Neural progenitor cell (in vitro differentiated cells): ENCODE measurements around the gene DDIT3. TPM values are rescaled to one million over a fixed set of nuclear protein-coding genes. Genes with fewer than 3 reads are reported as not detected.

ENCODE experiments used
- DNase-seq: peaks from one replicate; pipeline ENCODE4 v3.0.0-alpha.2; 2016; ENCODE audit warnings: low spot score
- H2AFZ ChIP-seq: fragments of 200-600 bp; sonication (generic); replicated peaks from 2 replicates; pipeline ENCODE4 v1.6.1; 2016; ENCODE audit warnings: antibody characterized with exemption
- H3F3A ChIP-seq: fragments of 200-600 bp; sonication (generic); 2 replicates; pipeline ENCODE4 v1.6.1; 2016; ENCODE audit warnings: antibody characterized with exemption, low read depth
- H3K27ac ChIP-seq: fragments of 200-600 bp; sonication (generic); 2 replicates; pipeline ENCODE4 v1.5.1; 2016; ENCODE audit warnings: mild to moderate bottlenecking
- H3K27me3 ChIP-seq: fragments of 200-600 bp; sonication (generic); 2 replicates; pipeline ENCODE4 v1.6.1; 2016; ENCODE audit warnings: mild to moderate bottlenecking, moderate library complexity
- H3K36me3 ChIP-seq: fragments of 200-600 bp; sonication (generic); 2 replicates; pipeline ENCODE4 v1.5.1; 2016
- H3K4me1 ChIP-seq: fragments of 200-600 bp; sonication (generic); 2 replicates; pipeline ENCODE4 v1.6.1; 2016; ENCODE audit warnings: mixed run types
- H3K4me2 ChIP-seq: fragments of 200-600 bp; sonication (generic); 2 replicates; pipeline ENCODE4 v1.6.1; 2016
- H3K4me3 ChIP-seq: fragments of 200-600 bp; sonication (generic); 2 replicates; pipeline ENCODE4 v1.5.1; 2016
- H3K79me2 ChIP-seq: fragments of 200-600 bp; sonication (generic); 2 replicates; pipeline ENCODE4 v1.6.1; 2016; ENCODE audit warnings: low read depth
- H3K9ac ChIP-seq: fragments of 200-600 bp; sonication (generic); 2 replicates; pipeline ENCODE4 v1.6.1; 2016
- H3K9me3 ChIP-seq: fragments of 200-600 bp; sonication (generic); 2 replicates; pipeline ENCODE4 v1.5.1; 2016; ENCODE audit warnings: low read depth
- H4K20me1 ChIP-seq: fragments of 200-600 bp; sonication (generic); 2 replicates; pipeline ENCODE4 v1.6.1; 2016; ENCODE audit warnings: low read depth
- H3K27ac Mint-ChIP-seq: 3 replicates; pipeline ENCODE4 v1.8.0; 2021; ENCODE audit warnings: mixed read lengths
- H3K27me3 Mint-ChIP-seq: 2 replicates; pipeline ENCODE4 v1.8.0; 2022; ENCODE audit warnings: low read depth, mild to moderate bottlenecking, inconsistent platforms, moderate library complexity, mixed read lengths; ENCODE audit not compliant: insufficient read depth
- H3K36me3 Mint-ChIP-seq: 3 replicates; pipeline ENCODE4 v1.8.0; 2021; ENCODE audit warnings: mixed read lengths
- H3K4me1 Mint-ChIP-seq: 3 replicates; pipeline ENCODE4 v1.8.0; 2021; ENCODE audit warnings: mixed read lengths
- H3K4me3 Mint-ChIP-seq: 3 replicates; pipeline ENCODE4 v1.8.0; 2021; ENCODE audit warnings: mild to moderate bottlenecking, moderate library complexity, mixed read lengths
- H3K9me3 Mint-ChIP-seq: 3 replicates; pipeline ENCODE4 v1.8.0; 2020; ENCODE audit warnings: mixed read lengths
- EZH2 ChIP-seq: fragments of 200-600 bp; sonication (generic); IDR thresholded peaks from 2 replicates; pipeline ENCODE4 v1.6.1; 2017; ENCODE audit warnings: antibody characterized with exemption, mild to moderate bottlenecking, moderate library complexity
- EZH2phosphoT487 ChIP-seq: fragments of 200-600 bp; sonication (generic); IDR thresholded peaks from 2 replicates; pipeline ENCODE4 v1.6.1; 2017; ENCODE audit warnings: antibody characterized with exemption
- total RNA-seq: library from RNA; depleted of rRNA; stranded (reverse); fragments of >200 nt; gene quantifications from 2 replicates; pipeline ENCODE4 v1.2.3, GENCODE V29; 2015; ENCODE audit warnings: low replicate concordance
- TF ChIP-seq, protein P1 (sequence below): fragments of 200-600 bp; sonication (generic); IDR thresholded peaks from 2 replicates; pipeline ENCODE4 v1.5.1; 2017; ENCODE audit warnings: antibody characterized with exemption, mild to moderate bottlenecking

DDIT3 gene, protein sequence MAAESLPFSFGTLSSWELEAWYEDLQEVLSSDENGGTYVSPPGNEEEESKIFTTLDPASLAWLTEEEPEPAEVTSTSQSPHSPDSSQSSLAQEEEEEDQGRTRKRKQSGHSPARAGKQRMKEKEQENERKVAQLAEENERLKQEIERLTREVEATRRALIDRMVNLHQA
- 2.3 and 4.3 TPM in 2 replicates for total RNA-seq

- peaks cover 28% of the 10 kb centered on the region for H3K36me3 Mint-ChIP-seq
- H3K4me3 Mint-ChIP-seq: peak within 1 kb of the TSS; percentile 98
- H3K4me1 Mint-ChIP-seq: peaks cover 49% of the 10 kb centered on the region
- TF ChIP-seq EZH2: no peak
- TF ChIP-seq, protein P1, sequence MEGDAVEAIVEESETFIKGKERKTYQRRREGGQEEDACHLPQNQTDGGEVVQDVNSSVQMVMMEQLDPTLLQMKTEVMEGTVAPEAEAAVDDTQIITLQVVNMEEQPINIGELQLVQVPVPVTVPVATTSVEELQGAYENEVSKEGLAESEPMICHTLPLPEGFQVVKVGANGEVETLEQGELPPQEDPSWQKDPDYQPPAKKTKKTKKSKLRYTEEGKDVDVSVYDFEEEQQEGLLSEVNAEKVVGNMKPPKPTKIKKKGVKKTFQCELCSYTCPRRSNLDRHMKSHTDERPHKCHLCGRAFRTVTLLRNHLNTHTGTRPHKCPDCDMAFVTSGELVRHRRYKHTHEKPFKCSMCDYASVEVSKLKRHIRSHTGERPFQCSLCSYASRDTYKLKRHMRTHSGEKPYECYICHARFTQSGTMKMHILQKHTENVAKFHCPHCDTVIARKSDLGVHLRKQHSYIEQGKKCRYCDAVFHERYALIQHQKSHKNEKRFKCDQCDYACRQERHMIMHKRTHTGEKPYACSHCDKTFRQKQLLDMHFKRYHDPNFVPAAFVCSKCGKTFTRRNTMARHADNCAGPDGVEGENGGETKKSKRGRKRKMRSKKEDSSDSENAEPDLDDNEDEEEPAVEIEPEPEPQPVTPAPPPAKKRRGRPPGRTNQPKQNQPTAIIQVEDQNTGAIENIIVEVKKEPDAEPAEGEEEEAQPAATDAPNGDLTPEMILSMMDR: no peak
- no peak for TF ChIP-seq EZH2phosphoT487
- H3K27me3 ChIP-seq: no peaks in the 10 kb centered on the region
- H3K27me3 Mint-ChIP-seq: peaks cover 13% of the 10 kb centered on the region
- peaks cover 64% of the 10 kb centered on the region for H3F3A ChIP-seq
- no peaks in the 10 kb centered on the region for H3K9me3 ChIP-seq
- H3K27ac Mint-ChIP-seq: peak within 1 kb of the TSS; percentile 97
- no peak within 1 kb of the TSS for H2AFZ ChIP-seq
- H3K9me3 Mint-ChIP-seq: no peaks in the 10 kb centered on the region
- H3K4me2 ChIP-seq: peak within 1 kb of the TSS; percentile 81
- peak within 1 kb of the TSS; percentile 74 for H3K27ac ChIP-seq
- DNase-seq: peak; percentile 98
- H4K20me1 ChIP-seq: peaks cover 49% of the 10 kb centered on the region
- H3K9ac ChIP-seq: peak within 1 kb of the TSS; percentile 48
- H3K79me2 ChIP-seq: peaks cover 24% of the 10 kb centered on the region
- peaks cover 33% of the 10 kb centered on the region for H3K4me1 ChIP-seq
- no peaks in the 10 kb centered on the region for H3K36me3 ChIP-seq
- H3K4me3 ChIP-seq: peak within 1 kb of the TSS; percentile 59
Measured at GRCh38 chr12:57520053-57520818, at the start of gene DDIT3. TSS of gene DDIT3 (minus strand) at chr12:57520514. CDS start at chr12:57517406, 3,108 bp downstream.

DNA sequence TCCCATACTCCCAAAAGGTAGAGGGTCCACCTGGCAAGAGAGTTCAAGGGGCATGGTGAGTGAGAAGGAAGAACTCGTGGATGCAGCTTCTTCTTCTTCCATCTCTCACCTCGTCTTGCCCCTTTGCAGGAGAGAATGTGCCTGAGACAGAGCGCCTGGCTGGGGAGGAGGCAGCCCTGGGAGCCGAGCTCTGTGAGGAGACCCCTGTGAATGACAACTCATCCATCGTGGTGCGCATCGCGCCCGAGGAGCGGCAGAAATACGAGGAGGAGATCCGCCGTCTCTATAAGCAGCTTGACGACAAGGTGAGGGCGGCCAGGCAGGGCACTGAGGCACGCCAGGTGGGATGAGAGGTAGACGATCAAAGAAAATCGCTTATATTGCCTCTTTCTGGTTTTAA, 49.5 kb upstream of the DDIT3 start:
- Histone ChIP-seq H3K9me3 (no peaks in the 10 kb centered on the region), H4K20me1 (no peaks in the 10 kb centered on the region), H2AFZ (no peak overlapping the region), H3K27ac (no peak overlapping the region), H3K36me3 (no peaks in the 10 kb centered on the region), H3K4me2 (no peak overlapping the region), H3K9ac (no peak overlapping the region), H3F3A (no peaks in the 10 kb centered on the region), H3K4me1 (no peaks in the 10 kb centered on the region), H3K27me3 (no peaks in the 10 kb centered on the region), H3K4me3 (no peak overlapping the region), H3K79me2 (no peaks in the 10 kb centered on the region)
- TF ChIP-seq EZH2 (no peak), EZH2phosphoT487 (no peak)
- TF ChIP-seq, protein P1: no peak
- H3K4me1 Mint-ChIP-seq: no peaks in the 10 kb centered on the region
- H3K9me3 Mint-ChIP-seq: no peaks in the 10 kb centered on the region
- peaks cover 1% of the 10 kb centered on the region for H3K36me3 Mint-ChIP-seq
- peaks cover 2% of the 10 kb centered on the region for H3K27me3 Mint-ChIP-seq
- H3K4me3 Mint-ChIP-seq: peak overlapping the region; percentile 36
- no peak for DNase-seq
- H3K27ac Mint-ChIP-seq: no peak overlapping the region

GRCh38 chr12:57568838-57569237, 48.5 kb upstream of the DDIT3 start:
- H4K20me1 ChIP-seq: no peaks in the 10 kb centered on the region
- H3K27ac ChIP-seq: no peak overlapping the region
- no peak overlapping the region for H3K4me3 Mint-ChIP-seq
- H3K27ac Mint-ChIP-seq: no peak overlapping the region
- H3F3A ChIP-seq: no peaks in the 10 kb centered on the region
- H3K36me3 ChIP-seq: no peaks in the 10 kb centered on the region
- H3K27me3 ChIP-seq: no peaks in the 10 kb centered on the region
- H3K27me3 Mint-ChIP-seq: peaks cover 7% of the 10 kb centered on the region
- no peak overlapping the region for H3K4me2 ChIP-seq
- no peaks in the 10 kb centered on the region for H3K79me2 ChIP-seq
- no peak for DNase-seq
- no peak overlapping the region for H3K4me3 ChIP-seq
- H3K9me3 ChIP-seq: no peaks in the 10 kb centered on the region
- no peaks in the 10 kb centered on the region for H3K4me1 Mint-ChIP-seq
- no peak overlapping the region for H3K9ac ChIP-seq
- no peak for TF ChIP-seq EZH2
- TF ChIP-seq, protein P1: no peak
- TF ChIP-seq EZH2phosphoT487: no peak
- H3K4me1 ChIP-seq: no peaks in the 10 kb centered on the region
- H2AFZ ChIP-seq: no peak overlapping the region
- H3K36me3 Mint-ChIP-seq: peaks cover 7% of the 10 kb centered on the region
- H3K9me3 Mint-ChIP-seq: no peaks in the 10 kb centered on the region
